Subcutaneous adipose tissue (tissue), 4 donors: Measurements from ENCODE around the gene CLDN9. TPM values are rescaled to one million over a fixed set of nuclear protein-coding genes. Genes with fewer than 3 reads are reported as not detected.

Experiments
- CTCF ChIP-seq: fragments of 450-650 bp; IDR thresholded peaks from one replicate; pipeline ENCODE4 v1.5.1; 2016; ENCODE audit warnings: low read depth, mild to moderate bottlenecking, control low read depth, antibody characterized with exemption, moderate library complexity
- total RNA-seq, 4 donors: library from RNA; depleted of rRNA; stranded (reverse); fragments of >200 nt; gene quantifications; one replicate each; pipeline ENCODE4 v1.1.0, GENCODE V29; 2016

CLDN9 gene
- total RNA-seq, 4 donors from 2014 or later: 1.3 TPM; not detected in 3

DNA sequence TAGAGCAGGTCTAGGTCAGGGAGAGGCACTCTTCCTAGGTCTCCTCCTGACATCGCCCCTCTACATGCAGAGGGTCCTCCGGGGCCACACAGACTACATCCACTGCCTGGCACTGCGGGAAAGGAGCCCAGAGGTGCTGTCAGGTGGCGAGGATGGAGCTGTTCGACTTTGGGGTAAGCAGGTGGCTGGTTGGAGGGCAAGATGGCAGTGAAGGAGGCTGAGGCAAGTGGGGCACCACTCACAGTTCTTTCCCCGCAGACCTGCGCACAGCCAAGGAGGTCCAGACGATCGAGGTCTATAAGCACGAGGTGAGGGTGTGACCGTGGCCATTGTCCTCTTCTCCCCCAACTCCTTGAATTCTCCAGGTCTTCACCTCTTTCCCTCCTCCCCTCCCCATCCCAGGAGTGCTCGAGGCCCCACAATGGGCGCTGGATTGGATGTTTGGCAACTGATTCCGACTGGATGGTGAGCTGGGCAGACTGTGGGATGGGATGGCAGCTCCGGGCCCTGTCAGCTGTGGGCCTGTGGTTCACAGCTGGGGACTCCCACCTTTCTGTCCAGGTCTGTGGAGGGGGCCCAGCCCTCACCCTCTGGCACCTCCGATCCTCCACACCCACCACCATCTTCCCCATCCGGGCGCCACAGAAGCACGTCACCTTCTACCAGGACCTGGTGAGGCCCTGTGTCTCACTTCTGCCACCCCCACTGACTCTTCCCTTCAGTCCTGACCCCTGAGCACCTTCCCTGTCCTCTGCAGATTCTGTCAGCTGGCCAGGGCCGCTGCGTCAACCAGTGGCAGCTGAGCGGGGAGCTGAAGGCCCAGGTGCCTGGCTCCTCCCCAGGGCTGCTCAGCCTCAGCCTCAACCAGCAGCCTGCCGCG, 14.1 kb downstream of the CLDN9 start:
- no peak for TF ChIP-seq CTCF

DNA sequence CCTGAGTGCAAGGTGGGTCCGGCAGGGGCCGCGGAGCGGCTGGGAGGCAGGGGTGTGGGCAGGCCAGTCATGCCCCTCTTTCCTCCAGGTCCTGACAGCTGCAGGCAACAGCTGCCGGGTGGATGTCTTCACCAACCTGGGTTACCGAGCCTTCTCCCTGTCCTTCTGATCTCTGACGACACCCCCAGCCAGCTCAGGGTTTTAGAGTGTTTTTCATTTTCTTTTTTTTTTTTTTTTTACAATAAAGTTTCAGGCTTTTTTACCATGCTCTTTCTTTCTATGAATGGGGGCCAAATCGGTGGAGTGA, 14.7 kb downstream of the CLDN9 start:
- no peak for TF ChIP-seq CTCF

DNA sequence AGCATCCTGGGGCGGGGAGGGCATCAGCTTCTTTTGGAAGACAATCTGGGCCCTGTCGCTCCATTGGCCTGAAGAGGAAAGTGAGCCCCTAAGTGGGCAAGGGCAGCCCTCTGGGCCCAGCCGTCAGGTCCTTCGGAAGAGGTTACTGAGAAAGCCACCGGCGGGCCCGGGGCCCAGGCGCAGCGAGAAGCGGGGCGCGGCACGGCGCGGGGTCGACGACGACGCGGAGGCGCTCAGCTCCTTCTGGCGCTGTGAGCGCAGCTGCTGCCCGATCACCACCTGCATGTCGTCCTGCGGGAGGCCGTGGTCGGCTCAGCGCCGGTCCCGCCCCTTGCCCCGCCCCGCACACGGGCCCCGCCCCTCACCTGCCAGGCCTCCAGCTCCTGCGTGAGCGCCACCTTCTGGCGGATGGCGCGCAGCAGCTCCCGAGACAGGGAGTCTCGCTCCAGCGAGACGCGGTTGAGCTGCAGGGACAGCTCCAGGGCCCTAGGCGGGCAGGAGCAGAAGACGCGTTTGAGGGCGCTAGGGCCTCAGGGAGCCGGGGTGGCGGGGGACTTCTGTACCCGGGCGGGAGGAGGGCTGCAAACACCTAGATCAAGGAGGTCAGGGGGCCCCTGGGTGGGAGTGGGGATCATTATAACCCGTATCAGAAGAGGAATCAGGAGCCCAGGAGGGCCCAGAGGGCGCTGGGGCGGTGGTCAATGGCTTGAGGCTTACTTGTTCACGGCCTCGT, 15.4 kb downstream of the CLDN9 start:
- TF ChIP-seq CTCF: no peak

DNA sequence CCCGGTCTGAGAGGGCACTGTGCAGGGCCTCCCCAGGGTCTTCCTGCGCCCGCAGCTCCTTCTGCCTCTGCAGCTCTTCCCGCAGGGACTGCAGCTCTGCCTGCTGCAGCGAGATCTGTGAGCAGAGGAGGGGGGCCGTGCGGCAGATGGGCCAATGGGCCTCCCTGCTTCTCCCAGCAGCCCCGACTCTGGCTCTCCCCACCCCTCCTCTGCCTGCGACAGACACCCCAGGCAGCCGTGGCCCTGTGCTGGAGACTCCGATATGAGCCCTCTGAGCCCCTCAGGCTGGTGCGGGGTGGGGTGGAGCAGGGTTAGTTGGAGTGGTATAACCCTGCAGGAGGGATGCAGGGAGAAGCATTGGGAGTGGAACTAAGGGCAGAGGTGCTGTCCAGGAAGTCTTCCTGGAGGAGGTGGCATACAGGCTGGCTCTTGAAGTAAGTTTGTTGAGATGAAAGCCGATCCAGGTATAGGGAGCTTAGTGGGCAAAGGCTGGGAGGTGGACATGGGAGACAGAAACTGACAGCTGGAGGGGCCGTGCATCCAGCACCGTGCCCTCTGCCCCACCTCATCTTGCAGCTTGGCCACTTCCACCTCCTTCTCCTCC, 16.1 kb downstream of the CLDN9 start:
- TF ChIP-seq CTCF: no peak

- no peak for TF ChIP-seq CTCF
These were observed 16.9 kb downstream of the CLDN9 start for GRCh38 chr16:3029491-3030221.

DNA sequence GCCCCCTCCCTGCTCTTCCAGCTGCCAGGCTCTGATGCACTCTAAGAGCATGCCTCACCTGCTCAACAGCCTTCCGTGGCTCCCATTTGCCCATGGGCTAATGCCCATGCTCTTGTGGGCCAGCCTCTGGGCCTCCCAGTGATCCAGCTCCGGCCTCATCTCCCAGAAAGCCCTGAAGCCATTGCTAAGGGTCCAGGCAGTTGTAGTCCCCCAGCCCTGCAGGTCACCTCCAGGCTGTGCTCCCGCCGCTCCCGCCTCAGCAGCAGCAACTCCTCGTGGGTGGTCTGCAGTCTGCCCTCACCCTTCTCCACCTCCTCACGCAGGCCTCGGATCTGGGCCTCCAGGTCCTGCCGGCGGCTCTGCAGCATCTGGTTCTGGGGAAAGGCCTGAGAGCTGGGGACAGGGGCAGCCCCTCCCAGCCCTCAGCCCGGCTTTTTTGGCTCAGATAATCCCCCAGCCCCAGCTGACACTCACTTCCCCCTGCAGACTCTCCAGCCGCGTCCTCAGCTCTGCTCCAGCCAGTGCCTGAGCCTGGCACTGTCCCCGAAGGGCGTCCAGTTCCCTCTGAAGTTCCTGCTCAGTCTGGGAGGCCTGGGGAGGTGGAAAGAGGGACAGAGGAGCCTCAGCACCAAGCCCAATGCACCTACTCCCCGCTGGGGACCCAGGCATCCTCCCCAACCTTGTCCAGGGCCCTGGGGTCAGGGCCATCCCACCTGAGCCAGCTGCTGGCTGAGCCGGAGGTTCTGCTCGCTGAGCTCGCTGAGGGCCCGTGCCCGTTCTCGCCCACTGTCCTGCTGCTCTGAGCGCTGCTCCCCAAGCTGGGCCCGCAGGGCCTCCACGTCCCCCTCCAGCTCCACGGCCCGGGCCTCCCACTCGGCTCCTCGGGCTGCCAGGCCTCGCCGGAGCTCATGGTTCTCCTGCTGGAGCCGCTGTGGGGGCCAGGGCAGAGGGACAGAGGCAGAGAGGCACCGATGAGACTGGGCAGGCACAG, 17.8 kb downstream of the CLDN9 start:
- TF ChIP-seq CTCF: no peak
